Activated CD8-positive, alpha-beta memory T cell treated with anti-CD3 and anti-CD28 coated beads for 36 hours (primary cell): Measurements from ENCODE around the gene GABBR2. TPM values are rescaled to one million over a fixed set of nuclear protein-coding genes. Genes with fewer than 3 reads are reported as not detected.

Experiments
- CTCF ChIA-PET: fragments of 350-600 bp; sonication (Branson Sonifier 250); formaldehyde crosslinking; loops from one replicate; lab custom pipeline; 2021; ENCODE audit warnings: antibody characterized with exemption; lab: Charles Lee
- POLR2A ChIA-PET: fragments of 350-600 bp; sonication (Branson Sonifier 250); formaldehyde crosslinking; loops from one replicate; lab custom pipeline; 2021; ENCODE audit warnings: antibody characterized with exemption; lab: Charles Lee
- total RNA-seq, 2 experiments: library from RNA; stranded (reverse); gene quantifications; one replicate each; pipeline ENCODE4 v1.2.3, GENCODE V29; 2021

Gene GABBR2
- total RNA-seq, 2 experiments from 2014 or later, result not detected

- ChIA-PET POLR2A (no interaction called here), CTCF (interaction anchor here (1.1 kb wide), 1 partner anchor 13 kb away, joined by 3 read pairs; no protein-coding TSS in a partner anchor)
These were observed 380.0 kb downstream of the GABBR2 start for GRCh38 chr9:98328770-98329169.

- POLR2A ChIA-PET, result no interaction called here
- CTCF ChIA-PET, result interaction anchor here (1.1 kb wide), 1 partner anchor 12 kb away, joined by 3 read pairs; no protein-coding TSS in a partner anchor
These were observed 380.6 kb downstream of the GABBR2 start for GRCh38 chr9:98328141-98328540.

- POLR2A ChIA-PET, result no interaction called here
- CTCF ChIA-PET, result no interaction called here
These were observed 381.5 kb downstream of the GABBR2 start for GRCh38 chr9:98327249-98327561.

GRCh38 chr9:98326459-98327248 lies 382.1 kb downstream of the GABBR2 start:
- ChIA-PET POLR2A (no interaction called here), CTCF (no interaction called here)

GRCh38 chr9:98324801-98325200 lies 383.9 kb downstream of the GABBR2 start:
- ChIA-PET CTCF (no interaction called here), POLR2A (no interaction called here)

DNA sequence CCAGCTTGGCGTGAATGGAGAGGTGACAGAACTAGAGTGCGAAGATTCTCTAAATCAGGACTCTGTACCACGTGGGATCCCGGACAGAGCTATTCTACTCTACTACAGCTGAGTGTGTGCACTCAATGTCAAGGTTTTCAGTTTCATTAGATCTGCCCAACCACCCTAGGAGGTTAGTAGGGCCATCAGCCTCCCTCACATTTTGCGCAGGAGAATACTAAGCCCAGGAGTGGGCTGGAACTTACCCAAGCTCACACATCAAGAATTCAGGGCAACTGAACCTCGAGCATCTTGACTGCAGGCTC lies 385.0 kb downstream of the GABBR2 start:
- ChIA-PET POLR2A (no interaction called here), CTCF (no interaction called here)

- CTCF ChIA-PET, result no interaction called here
- POLR2A ChIA-PET, result no interaction called here
These were observed 385.5 kb downstream of the GABBR2 start for GRCh38 chr9:98323051-98323830.

DNA sequence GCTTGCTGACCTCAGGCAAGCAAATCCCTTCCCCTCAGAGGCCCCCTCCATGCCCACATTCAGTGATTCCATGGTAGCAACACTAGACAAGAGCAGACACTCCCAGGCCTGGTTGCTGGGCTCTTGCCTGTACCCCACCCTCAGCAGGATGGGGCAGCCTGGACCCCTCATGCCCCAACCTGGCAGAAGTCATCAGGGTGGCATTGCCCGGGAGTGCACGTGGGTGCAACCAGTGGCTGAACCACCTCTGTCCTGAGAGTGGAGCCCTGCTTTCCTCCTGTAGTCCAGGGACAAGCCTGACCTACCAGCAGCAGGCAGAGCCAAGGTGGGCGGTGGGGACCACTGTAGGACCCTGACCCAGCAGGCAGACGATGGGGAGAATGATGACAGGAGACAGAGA lies 387.5 kb downstream of the GABBR2 start:
- POLR2A ChIA-PET, result no interaction called here
- CTCF ChIA-PET, result no interaction called here

DNA sequence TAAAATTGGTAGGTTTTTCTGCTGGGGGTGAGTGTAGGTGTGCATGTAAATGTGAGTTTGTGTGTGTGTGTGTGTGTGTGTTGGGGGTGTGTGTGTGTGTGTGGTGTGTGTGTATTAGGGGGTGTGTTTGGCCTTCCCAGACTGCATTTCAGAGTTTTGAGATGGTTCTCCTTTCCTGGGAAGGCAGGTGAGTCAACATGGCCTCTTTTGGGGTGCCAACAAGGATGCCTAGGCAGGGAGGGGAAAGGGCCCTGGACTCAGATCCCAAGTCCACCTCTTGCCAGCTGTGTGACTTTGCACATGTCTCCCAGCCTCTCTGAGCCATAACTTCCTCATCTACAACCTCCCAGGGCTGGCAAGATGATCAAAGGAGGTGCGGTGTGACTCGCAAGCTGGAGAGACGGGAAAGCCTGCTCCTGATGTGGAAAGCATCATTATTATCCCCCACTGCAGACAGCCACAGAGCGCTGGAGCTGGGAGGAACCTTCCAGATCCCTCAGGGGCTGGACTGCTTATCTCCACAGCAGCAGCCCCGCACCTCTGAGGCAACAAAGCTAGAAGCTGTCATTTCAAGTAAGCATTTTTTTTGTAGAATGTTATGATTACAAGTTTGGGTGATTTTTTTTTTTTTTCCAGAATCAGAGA lies 389.8 kb downstream of the GABBR2 start:
- CTCF ChIA-PET, result no interaction called here
- POLR2A ChIA-PET, result no interaction called here

DNA sequence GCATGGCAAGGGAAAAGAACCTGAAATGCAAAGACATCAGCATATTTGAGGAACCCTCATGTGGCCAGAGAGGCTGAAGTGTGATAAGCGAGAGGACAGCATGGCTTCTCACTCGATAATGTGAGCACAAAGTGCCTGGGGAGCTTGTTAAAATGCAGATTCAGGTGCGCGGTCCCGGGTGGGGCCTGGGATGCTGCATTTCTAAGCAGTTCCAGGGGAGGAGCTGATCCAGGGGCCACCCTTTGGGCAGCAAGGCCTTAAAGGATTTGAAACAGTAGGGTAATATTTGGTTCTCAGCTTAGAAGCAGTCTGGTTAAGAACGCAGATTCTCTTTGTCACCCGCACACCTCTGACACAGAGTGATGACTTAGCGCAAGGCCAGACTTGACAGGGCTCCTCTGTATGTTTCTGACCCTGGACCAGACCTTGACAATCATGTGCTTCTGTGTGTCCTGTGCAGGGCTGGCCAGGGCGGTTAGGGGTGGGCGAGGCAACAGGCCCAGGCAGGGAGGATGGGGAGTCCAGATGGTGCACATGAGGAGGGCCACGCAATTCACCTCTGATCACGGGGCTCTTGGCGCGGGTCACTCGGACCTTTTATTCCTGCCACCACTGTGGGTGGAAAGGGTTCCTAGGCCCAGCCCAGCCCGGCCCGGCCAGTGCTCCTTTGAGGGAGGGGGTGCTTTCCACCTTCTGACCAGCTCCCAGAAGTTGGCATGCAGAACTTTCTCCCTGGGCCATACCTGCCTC lies 390.5 kb downstream of the GABBR2 start:
- ChIA-PET CTCF (no interaction called here), POLR2A (no interaction called here)

GRCh38 chr9:98317134-98317857 lies 391.4 kb downstream of the GABBR2 start:
- ChIA-PET CTCF (interaction anchor here (1.5 kb wide), 1 partner anchor 459 kb away, joined by 7 read pairs; no protein-coding TSS in a partner anchor), POLR2A (no interaction called here)

- POLR2A ChIA-PET, result no interaction called here
These were observed 392.1 kb downstream of the GABBR2 start for GRCh38 chr9:98316445-98317133.

DNA sequence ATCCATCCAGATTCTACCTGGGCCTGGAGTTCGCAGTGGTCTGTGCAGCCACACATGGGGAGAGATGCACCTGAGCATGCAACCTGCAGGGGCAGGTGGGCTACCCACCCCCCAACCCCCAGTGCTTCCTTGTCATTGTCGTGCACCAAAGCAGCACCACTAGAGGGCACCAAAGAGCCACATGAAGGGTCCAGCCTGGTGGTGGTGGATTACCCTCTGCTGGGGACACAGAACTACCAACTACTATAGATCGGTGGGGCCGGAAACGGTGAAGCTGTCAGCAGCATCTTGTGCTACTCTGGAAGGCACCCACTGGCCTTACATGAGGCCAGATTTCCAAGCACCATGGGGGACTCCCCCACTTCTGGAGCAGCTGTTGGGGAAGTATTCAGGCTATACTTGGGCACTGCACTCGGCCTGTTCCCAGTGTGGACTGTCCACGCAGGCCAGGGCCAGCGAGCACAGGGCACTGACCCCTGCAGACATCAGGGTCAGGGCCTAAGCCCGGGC lies 393.1 kb downstream of the GABBR2 start:
- CTCF ChIA-PET, result interaction anchor here (0.6 to 1.5 kb wide), 9 partner anchors 9 to 486 kb away, joined by 3 to 7 read pairs (median 3); no protein-coding TSS in a partner anchor
- POLR2A ChIA-PET, result interaction anchor here (0.6 to 0.7 kb wide), 3 partner anchors 100 to 181 kb away, joined by 3 to 4 read pairs (median 3); no protein-coding TSS in a partner anchor

More at GRCh38 chr9:98316445-98317133, 392.1 kb downstream of the GABBR2 start:
- CTCF ChIA-PET, result interaction anchor here (0.9 to 1.5 kb wide), 4 partner anchors 10 to 485 kb away, joined by 3 to 7 read pairs (median 4); no protein-coding TSS in a partner anchor

GRCh38 chr9:98315067-98315453 lies 393.7 kb downstream of the GABBR2 start:
- CTCF ChIA-PET, result interaction anchor here (1.1 kb wide), 1 partner anchor 8 kb away, joined by 4 read pairs; no protein-coding TSS in a partner anchor
- POLR2A ChIA-PET, result interaction anchor here (0.6 kb wide), 1 partner anchor 101 kb away, joined by 4 read pairs; no protein-coding TSS in a partner anchor

- ChIA-PET CTCF (interaction anchor here (1.1 kb wide), 1 partner anchor 8 kb away, joined by 4 read pairs; no protein-coding TSS in a partner anchor), POLR2A (no interaction called here)
These were observed 394.2 kb downstream of the GABBR2 start for GRCh38 chr9:98314381-98315066.

GRCh38 chr9:98312365-98312764 lies 396.4 kb downstream of the GABBR2 start:
- ChIA-PET CTCF (no interaction called here), POLR2A (no interaction called here)

- ChIA-PET CTCF (no interaction called here), POLR2A (no interaction called here)
These were observed 397.2 kb downstream of the GABBR2 start for GRCh38 chr9:98311541-98311940.
